GM18868 (cell line): ENCODE data around the gene PWP2.
"Not testable (repeated sequence)": the region's sequence is repeated elsewhere in the genome, so short reads cannot be mapped to it uniquely, and the experiment has no call there.

Experiments used
- ATAC-seq: cut with Tn5 transposase; IDR thresholded peaks from one replicate; pipeline ENCODE4 v1.9.1; 2021; ENCODE audit warnings: mild to moderate bottlenecking, moderate library complexity; ENCODE audit not compliant: unreplicated experiment

PWP2 gene

DNA sequence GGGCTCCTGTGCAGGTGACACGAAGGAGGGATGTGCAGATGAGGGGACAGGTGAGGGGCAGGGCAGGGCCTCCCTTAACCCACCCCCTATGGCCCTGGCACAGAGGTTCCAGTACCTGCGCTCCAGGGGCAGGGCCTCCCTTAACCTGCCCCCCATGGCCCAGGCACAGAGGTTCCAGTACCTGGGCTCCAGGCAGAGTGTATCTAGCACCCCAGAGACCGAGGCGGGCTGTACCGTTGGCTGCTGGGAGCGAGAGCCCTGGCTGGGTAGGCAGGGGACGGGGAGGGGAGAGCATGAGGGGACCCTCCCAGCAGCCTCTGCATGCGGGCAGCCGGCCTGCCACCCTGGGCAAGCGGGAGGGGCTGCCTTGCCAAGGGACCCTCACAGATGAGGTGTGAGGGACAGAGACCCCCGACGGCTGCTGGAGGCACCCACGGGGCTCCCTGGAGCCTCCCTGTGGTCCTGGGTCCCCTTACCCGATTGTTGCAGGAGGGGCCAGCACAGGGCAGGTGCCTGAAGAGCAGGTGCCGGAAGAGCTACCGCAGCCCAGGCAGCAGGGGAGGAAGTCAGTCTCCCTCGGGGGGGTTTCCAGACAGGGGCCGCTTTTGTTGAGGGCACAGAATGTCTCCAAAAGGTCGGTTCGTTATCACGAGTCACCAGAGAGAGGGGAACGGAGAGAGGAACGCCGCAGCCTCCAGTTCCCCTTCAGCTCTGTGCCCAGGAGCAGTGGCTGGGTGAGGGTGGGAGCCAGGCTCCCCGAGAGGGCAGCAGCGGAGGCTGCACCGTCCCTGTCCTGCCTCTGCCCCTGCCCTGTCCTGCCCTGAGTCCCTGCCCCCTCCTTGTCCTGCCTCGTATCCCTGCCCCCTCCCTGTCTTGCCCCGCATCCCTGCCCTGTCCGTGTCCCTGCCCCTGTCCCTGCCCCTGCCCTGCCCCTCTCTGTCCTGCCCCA, 52.4 kb downstream of the PWP2 start:
- not testable (repeated sequence) for ATAC-seq

GRCh38 chr21:44160298-44160672, 53.1 kb downstream of the PWP2 start:
- ATAC-seq: not testable (repeated sequence)

DNA sequence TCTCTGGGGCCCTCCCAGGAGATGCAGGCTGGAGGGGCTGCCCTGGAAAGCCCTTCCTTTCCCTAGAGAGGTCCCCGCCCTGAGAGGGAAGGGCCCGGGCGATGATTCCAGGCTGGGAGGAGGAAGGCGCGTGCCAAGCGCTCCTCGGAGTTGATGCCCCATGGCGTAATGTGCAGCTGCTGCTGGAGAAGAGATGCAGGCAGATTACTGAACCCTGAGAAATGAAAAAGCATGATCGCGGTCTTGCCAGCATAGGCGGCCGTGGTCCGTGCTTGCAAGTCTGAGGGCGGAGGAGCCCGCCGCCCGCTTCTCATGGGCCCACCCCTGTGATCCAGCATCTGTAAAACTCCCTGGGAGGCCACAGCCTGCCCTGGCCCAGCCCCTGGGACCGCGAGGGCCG, 53.6 kb downstream of the PWP2 start:
- not testable (repeated sequence) for ATAC-seq

GRCh38 chr21:44163167-44163653, 56.0 kb downstream of the PWP2 start:
- ATAC-seq: not testable (repeated sequence)

GRCh38 chr21:44165933-44166332, 58.7 kb downstream of the PWP2 start:
- not testable (repeated sequence) for ATAC-seq

DNA sequence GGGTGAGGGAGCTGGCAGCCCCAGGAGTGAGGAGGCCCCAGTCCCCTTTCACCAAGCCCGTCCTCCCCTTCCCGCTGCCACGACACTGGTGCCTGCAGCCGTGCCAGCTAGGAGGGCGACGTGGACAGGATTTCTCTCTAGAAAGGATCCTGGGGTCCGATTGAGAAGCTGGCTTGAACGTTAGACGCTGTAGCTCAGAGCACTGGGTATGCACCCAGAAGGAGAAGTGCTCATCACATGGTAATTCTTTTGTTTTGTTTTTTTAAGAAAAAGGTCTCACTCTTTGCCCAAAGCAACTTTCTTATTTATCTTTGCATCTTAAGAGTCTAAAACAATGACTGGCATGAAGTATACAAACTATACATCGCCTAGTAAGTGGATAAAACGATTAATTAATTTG, 60.3 kb downstream of the PWP2 start:
- not testable (repeated sequence) for ATAC-seq

GRCh38 chr21:44170326-44170725, 63.1 kb downstream of the PWP2 start:
- not testable (repeated sequence) for ATAC-seq

GRCh38 chr21:44170863-44171262, 63.7 kb downstream of the PWP2 start:
- ATAC-seq: not testable (repeated sequence)

- not testable (repeated sequence) for ATAC-seq
Measured at GRCh38 chr21:44171962-44172572, 64.9 kb downstream of the PWP2 start.

GRCh38 chr21:44172741-44173140, 65.5 kb downstream of the PWP2 start:
- ATAC-seq: not testable (repeated sequence)

DNA sequence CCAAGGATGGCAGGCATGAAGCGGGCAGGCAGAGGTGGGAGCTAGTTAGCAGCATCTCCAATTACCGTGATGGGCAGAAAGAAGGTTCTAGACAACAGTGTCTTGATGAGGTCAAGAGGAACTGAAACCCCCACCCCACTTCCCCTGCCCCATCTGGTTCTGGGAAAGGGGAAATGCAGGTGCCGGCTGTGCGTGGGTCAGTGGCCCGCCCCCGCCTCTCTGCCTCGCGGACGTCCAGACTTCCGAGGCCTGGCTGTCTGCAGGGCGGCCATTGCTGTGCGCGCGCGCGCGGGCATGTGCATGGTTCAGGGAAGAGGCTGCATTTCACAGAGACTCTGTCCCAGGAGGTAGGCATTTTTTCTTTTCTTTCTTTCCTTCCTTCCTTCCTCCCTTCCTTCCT, 68.0 kb downstream of the PWP2 start:
- not testable (repeated sequence) for ATAC-seq

DNA sequence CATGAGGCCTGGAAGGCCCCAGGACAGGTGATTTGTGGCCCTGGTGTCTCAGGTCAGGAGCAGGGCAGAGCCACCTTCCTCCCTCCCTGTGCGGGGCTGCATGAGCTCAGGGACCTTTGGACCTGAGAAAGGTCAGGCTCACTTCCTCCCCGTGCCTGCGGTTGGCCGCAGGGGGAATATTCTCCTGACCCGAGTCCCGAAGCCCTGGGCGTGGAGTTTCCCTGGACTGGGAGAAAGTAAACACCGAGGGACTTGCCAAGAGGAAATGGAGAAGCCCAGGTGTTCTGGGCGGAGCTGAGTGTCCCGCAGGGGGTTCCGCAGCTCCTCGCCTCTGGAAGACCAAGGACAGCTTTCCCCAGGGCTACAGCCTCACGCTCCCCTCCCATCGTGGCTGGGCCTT, 68.9 kb downstream of the PWP2 start:
- not testable (repeated sequence) for ATAC-seq
